ENCODE measurements around the gene DDX47. TPM values are rescaled to one million over a fixed set of nuclear protein-coding genes. Genes with fewer than 3 reads are reported as not detected.

DDX47 gene
- total RNA-seq, 1 experiment from 2014 or later = 121 TPM

DNA sequence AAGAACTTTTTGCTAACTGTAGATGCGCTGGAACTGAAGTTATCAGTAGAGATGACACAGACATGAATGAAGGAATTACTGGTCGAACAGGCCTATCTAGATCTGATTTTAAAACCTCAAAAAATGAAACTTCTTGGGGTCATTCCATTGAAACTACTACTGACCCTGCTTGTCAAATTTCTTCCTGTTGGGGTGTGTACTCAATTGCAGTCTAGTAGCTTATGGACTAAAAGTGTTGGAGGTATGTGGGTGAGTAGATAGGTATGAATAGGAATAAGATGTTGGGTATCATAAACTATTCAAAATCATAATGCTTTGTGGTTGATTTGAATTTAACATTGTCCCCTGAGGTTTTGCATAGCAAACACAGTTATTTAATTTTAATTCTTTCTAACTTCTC lies 18.5 kb upstream of the DDX47 start:
- BruUV-seq (replicated peaks) = no TSS peak
- Mint-ChIP-seq H3K9me3 (ENCODE audit: unreplicated experiment) (no peaks in the 10 kb centered on the region), H3K36me3 (ENCODE audit: insufficient read depth, unreplicated experiment) (no peaks in the 10 kb centered on the region), H3K4me3 (ENCODE audit: unreplicated experiment) (no peak overlapping the region), H3K27me3 (ENCODE audit: insufficient read depth, unreplicated experiment) (no peaks in the 10 kb centered on the region), H3K4me1 (ENCODE audit: low read depth, unreplicated experiment) (peaks cover 25% of the 10 kb centered on the region), H3K27ac (ENCODE audit: unreplicated experiment) (no peak overlapping the region)
- Histone ChIP-seq H3K9me3 (no peaks in the 10 kb centered on the region), H3K36me3 (ENCODE audit: control insufficient read depth, insufficient read depth, low read length) (no peaks in the 10 kb centered on the region), H3K4me1 (peaks cover 29% of the 10 kb centered on the region), H3K27me3 (replicated peaks; ENCODE audit: control insufficient read depth, insufficient read depth, low read length) (no peaks in the 10 kb centered on the region), H3K4me3 (ENCODE audit: low read depth, low read length) (no peak overlapping the region)
- TF ChIP-seq, protein P1, sequence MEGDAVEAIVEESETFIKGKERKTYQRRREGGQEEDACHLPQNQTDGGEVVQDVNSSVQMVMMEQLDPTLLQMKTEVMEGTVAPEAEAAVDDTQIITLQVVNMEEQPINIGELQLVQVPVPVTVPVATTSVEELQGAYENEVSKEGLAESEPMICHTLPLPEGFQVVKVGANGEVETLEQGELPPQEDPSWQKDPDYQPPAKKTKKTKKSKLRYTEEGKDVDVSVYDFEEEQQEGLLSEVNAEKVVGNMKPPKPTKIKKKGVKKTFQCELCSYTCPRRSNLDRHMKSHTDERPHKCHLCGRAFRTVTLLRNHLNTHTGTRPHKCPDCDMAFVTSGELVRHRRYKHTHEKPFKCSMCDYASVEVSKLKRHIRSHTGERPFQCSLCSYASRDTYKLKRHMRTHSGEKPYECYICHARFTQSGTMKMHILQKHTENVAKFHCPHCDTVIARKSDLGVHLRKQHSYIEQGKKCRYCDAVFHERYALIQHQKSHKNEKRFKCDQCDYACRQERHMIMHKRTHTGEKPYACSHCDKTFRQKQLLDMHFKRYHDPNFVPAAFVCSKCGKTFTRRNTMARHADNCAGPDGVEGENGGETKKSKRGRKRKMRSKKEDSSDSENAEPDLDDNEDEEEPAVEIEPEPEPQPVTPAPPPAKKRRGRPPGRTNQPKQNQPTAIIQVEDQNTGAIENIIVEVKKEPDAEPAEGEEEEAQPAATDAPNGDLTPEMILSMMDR (IDR thresholded peaks at IDR 0.05; ENCODE audit: insufficient read depth in 1 of 2, low read depth in 1 of 2, low read length in 1 of 2, severe bottlenecking in 1 of 2, unreplicated experiment in 1 of 2) = no peak
- DNase-seq = no peak
- CTCF ChIA-PET = interaction anchor here (1.6 kb wide), 1 partner anchor 19 kb away, joined by 3 read pairs; the partner anchor contains the start of gene DDX47
- intact Hi-C loops (cut with micrococcal nuclease; ENCODE audit: unreplicated experiment) = no loop called here
- POLR2A ChIA-PET = no interaction called here

DNA sequence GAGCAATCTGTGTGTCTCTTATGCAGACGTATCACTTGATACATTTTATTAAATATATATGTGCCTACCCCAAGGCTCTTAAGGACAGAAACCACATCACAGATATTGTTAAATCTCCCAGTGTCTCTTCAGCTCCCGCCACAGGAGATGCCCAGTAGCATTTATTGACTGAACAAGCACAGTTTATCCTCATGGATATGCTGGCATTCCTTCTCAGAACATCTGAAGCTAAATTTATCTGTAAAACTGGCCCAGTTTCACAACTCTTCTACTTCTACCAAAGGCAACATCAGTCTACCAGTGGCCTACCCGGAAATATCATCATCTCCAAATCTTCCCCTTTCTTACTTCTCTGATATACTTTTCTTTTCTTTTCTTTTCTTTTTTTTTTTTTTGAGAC lies 17.0 kb upstream of the DDX47 start:
- ChIA-PET POLR2A (no interaction called here), CTCF (interaction anchor here (0.6 kb wide), 1 partner anchor 100 kb away, joined by 3 read pairs; no protein-coding TSS in a partner anchor)
- intact Hi-C loops (cut with micrococcal nuclease; ENCODE audit: unreplicated experiment) = no loop called here
- DNase-seq = no peak
- H3K36me3 Mint-ChIP-seq (ENCODE audit: insufficient read depth, unreplicated experiment) = no peaks in the 10 kb centered on the region
- Histone ChIP-seq H3K4me1 (peaks cover 23% of the 10 kb centered on the region), H3K9me3 (no peaks in the 10 kb centered on the region), H3K36me3 (ENCODE audit: control insufficient read depth, insufficient read depth, low read length) (no peaks in the 10 kb centered on the region), H3K4me3 (ENCODE audit: low read depth, low read length) (no peak overlapping the region), H3K27me3 (replicated peaks; ENCODE audit: control insufficient read depth, insufficient read depth, low read length) (no peaks in the 10 kb centered on the region)
- BruUV-seq (replicated peaks) = no TSS peak
- TF ChIP-seq, protein P1 (IDR thresholded peaks at IDR 0.05; ENCODE audit: insufficient read depth in 1 of 2, low read depth in 1 of 2, low read length in 1 of 2, severe bottlenecking in 1 of 2, unreplicated experiment in 1 of 2) = no peak
- no peak overlapping the region for H3K4me3 Mint-ChIP-seq (ENCODE audit: unreplicated experiment)
- no peak overlapping the region for H3K27ac Mint-ChIP-seq (ENCODE audit: unreplicated experiment)
- H3K9me3 Mint-ChIP-seq (ENCODE audit: unreplicated experiment) = no peaks in the 10 kb centered on the region
- no peaks in the 10 kb centered on the region for H3K27me3 Mint-ChIP-seq (ENCODE audit: insufficient read depth, unreplicated experiment)
- peaks cover 25% of the 10 kb centered on the region for H3K4me1 Mint-ChIP-seq (ENCODE audit: low read depth, unreplicated experiment)

DNA sequence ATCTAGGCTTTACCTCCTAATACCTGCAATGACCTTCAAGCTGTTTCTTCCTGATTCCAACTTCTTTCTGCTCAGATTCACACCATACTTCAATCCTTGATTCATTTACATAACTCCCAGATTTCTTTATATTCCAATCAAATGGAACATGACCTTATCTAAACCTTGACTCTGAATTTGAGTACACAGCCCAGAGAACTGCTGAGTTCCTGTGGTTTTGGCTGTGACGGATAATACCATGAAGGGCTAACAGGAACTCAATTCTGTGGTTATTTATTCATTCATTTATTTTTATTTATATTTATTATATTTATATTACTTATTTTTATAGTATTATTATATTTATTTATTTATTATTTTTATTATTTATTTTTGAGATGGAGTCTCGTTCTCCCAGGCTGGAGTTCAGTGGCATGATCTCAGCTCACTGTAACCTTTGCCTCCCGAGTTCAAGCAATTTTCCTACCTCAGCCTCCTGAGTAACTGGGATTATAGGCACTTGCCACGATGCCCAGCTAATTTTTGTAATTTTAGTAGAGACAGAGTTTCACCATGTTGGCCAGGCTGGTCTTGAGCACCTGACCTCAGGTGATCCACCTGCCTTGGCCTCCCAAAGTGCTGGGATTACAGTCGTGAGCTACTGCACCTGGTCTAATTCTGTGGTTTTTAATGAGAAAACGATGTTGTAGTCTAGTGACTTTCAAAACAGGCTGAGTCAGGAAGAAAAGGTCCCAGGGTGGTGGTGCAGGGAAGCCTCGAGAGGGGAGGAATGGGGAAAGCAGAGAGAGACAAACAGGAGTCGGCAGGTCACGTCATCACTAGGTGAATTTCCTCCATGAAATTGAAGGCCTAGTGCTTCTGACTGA lies 16.0 kb upstream of the DDX47 start:
- H3K4me1 Mint-ChIP-seq (ENCODE audit: low read depth, unreplicated experiment) = peaks cover 18% of the 10 kb centered on the region
- no peak overlapping the region for H3K27ac Mint-ChIP-seq (ENCODE audit: unreplicated experiment)
- ChIA-PET POLR2A (no interaction called here), CTCF (no interaction called here)
- DNase-seq = no peak
- H3K27me3 ChIP-seq (replicated peaks; ENCODE audit: control insufficient read depth, insufficient read depth, low read length) = no peaks in the 10 kb centered on the region
- intact Hi-C loops (cut with micrococcal nuclease; ENCODE audit: unreplicated experiment) = no loop called here
- no peaks in the 10 kb centered on the region for H3K27me3 Mint-ChIP-seq (ENCODE audit: insufficient read depth, unreplicated experiment)
- BruUV-seq (replicated peaks) = no TSS peak
- H3K36me3 ChIP-seq (ENCODE audit: control insufficient read depth, insufficient read depth, low read length) = no peaks in the 10 kb centered on the region
- H3K9me3 ChIP-seq = no peaks in the 10 kb centered on the region
- TF ChIP-seq, protein P1 (IDR thresholded peaks at IDR 0.05; ENCODE audit: insufficient read depth in 1 of 2, low read depth in 1 of 2, low read length in 1 of 2, severe bottlenecking in 1 of 2, unreplicated experiment in 1 of 2) = no peak
- no peak overlapping the region for H3K4me3 ChIP-seq (ENCODE audit: low read depth, low read length)
- no peaks in the 10 kb centered on the region for H3K9me3 Mint-ChIP-seq (ENCODE audit: unreplicated experiment)
- no peaks in the 10 kb centered on the region for H3K36me3 Mint-ChIP-seq (ENCODE audit: insufficient read depth, unreplicated experiment)
- peaks cover 13% of the 10 kb centered on the region for H3K4me1 ChIP-seq
- H3K4me3 Mint-ChIP-seq (ENCODE audit: unreplicated experiment) = no peak overlapping the region

All from Caco-2 (cell line).